ENCODE results near the gene SPO11. TPM values are rescaled to one million over a fixed set of nuclear protein-coding genes. Genes with fewer than 3 reads are reported as not detected.

The SPO11 gene
- total and polyA plus RNA-seq, 2 of the 13 experiments (the other 11 are each of a cell fraction or from before 2014, with no cell fraction given), result not detected

DNA sequence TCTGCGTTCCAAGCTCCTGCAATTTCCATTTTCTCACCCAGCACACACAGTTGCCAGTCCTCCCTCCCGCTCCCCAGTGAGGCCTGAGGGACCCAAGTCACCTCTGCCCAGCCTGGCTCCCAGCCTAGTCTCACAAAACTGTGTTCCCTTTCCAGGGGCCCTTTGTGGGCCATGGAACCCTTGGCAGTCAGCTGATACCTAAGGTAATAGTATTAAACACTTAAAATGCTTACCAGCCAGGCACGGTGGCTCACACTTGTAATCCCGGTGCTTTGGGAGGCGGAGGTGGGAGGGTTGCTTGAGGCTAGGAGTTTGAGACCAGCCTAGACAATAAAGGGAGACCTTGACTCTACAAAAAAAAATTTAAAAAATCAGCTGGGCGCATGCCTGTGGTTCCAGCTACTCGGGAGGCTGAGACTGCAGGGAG lies 58.4 kb downstream of the SPO11 start:
- DNase-seq (ENCODE audit: low spot score) (no peak), FAIRE-seq (no peak), ATAC-seq (no peak)
- in situ Hi-C loops (cut with HindIII; ENCODE audit: extremely low pct_ligation_motif_present, low pct_unique_long_range_greater_than_20kb) (loop anchor here (10.0 to 25.0 kb wide), 2 partner anchors 197 to 824 kb away; no protein-coding TSS in a partner anchor), intact Hi-C loops (cut with micrococcal nuclease; ENCODE audit: unreplicated experiment) (no loop called here)
- Histone ChIP-seq H3K4me3 (replicated peaks in 1 of 3; ENCODE audit: insufficient read depth in 1 of 3, low read depth in 2 of 3, low read length in 3 of 3) (no peak overlapping the region), H2AFZ (ENCODE audit: low read length) (no peak overlapping the region), H3K79me2 (ENCODE audit: insufficient read depth, low read length) (peaks cover 9% of the 10 kb centered on the region), H3K27me3 (ENCODE audit: control insufficient read depth in 1 of 2, insufficient read depth in 2 of 2, low read length in 2 of 2) (no peaks in the 10 kb centered on the region), H3K27ac (ENCODE audit: extremely low read length, insufficient read depth, low read length) (no peak overlapping the region), H3K36me3 (replicated peaks in 1 of 2; ENCODE audit: control insufficient read depth in 1 of 2, insufficient read depth in 2 of 2, low read length in 2 of 2) (peaks cover 0 to 1% of the 10 kb centered on the region in 2 experiments; a peak in 2 of 5 replicates), H3K4me2 (ENCODE audit: low read depth, low read length) (no peak overlapping the region), H3K9ac (ENCODE audit: insufficient read depth, low read depth, low read length) (no peak overlapping the region), H3K9me3 (ENCODE audit: low read length) (no peaks in the 10 kb centered on the region), H3K4me1 (ENCODE audit: insufficient read depth, low read length) (peaks cover 32% of the 10 kb centered on the region), H4K20me1 (ENCODE audit: insufficient read depth, low read length) (no peaks in the 10 kb centered on the region)
- ChIA-PET POLR2A (interaction anchor here (1.2 to 1.8 kb wide), 2 partner anchors 43 to 51 kb away, joined by 3 to 6 read pairs; no protein-coding TSS in a partner anchor), CTCF (ENCODE audit: low intra/inter-chr PET ratio, low total read pairs) (no interaction called here)
- TF ChIP-seq, protein P1, sequence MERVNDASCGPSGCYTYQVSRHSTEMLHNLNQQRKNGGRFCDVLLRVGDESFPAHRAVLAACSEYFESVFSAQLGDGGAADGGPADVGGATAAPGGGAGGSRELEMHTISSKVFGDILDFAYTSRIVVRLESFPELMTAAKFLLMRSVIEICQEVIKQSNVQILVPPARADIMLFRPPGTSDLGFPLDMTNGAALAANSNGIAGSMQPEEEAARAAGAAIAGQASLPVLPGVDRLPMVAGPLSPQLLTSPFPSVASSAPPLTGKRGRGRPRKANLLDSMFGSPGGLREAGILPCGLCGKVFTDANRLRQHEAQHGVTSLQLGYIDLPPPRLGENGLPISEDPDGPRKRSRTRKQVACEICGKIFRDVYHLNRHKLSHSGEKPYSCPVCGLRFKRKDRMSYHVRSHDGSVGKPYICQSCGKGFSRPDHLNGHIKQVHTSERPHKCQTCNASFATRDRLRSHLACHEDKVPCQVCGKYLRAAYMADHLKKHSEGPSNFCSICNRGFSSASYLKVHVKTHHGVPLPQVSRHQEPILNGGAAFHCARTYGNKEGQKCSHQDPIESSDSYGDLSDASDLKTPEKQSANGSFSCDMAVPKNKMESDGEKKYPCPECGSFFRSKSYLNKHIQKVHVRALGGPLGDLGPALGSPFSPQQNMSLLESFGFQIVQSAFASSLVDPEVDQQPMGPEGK (CRISPR knock-in tag; IDR thresholded peaks at IDR 0.05), result no peak
- no TSS peak for BruUV-seq (replicated peaks)
- 69% methylated on average over 7 of the region's 7 CpGs for WGBS (ENCODE audit: low lambda C conversion rate)

DNA sequence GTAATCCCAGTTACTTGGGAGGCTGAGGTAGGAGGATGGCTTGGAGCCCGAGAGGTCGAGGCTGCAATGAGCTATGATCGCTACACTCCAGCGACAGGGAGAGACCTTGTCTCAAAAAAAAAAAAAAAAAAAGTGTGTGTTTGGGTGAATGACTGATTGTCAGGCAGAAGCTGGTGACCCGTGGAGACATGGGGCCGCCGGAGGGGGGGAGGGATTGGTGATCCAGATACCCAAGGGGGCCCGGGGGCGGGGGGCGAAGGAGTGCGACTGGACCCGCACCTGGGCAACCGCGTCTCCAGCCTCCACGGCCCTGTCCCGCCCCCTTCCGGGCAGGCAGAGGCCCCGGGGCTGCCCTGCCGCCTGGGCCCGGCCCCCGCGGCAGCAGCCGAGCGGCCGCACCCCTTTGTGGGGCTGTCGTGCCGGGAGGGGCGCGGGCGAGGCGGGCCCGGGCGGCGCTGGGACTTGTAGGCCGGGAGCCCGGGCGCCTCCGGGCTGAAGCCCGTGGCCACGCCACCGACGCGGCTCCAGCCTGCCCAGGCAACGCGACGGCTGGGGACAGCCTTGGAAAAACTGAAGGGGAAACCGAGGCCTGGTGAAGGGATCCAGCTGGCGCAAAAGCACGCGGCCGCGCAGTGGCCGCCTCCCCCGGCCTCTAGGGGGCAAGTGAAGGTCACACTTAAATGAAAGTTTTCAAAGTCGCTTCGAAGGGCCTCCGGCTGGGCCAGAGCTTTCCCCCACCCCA lies 59.5 kb downstream of the SPO11 start:
- H3K4me2 ChIP-seq (ENCODE audit: low read depth, low read length), result peak overlapping the region; percentile 70
- H3K4me1 ChIP-seq (ENCODE audit: insufficient read depth, low read length), result peaks cover 37% of the 10 kb centered on the region
- in situ Hi-C loops (cut with HindIII; ENCODE audit: extremely low pct_ligation_motif_present, low pct_unique_long_range_greater_than_20kb), result loop anchor here (10.0 to 25.0 kb wide), 2 partner anchors 196 to 823 kb away; no protein-coding TSS in a partner anchor
- no peaks in the 10 kb centered on the region for H3K27me3 ChIP-seq (ENCODE audit: control insufficient read depth in 1 of 2, insufficient read depth in 2 of 2, low read length in 2 of 2)
- H3K9ac ChIP-seq (ENCODE audit: insufficient read depth, low read depth, low read length), result peak overlapping the region; percentile 67
- no TSS peak for BruUV-seq (replicated peaks)
- ATAC-seq (peak; percentile 76), FAIRE-seq (no peak), DNase-seq (ENCODE audit: low spot score) (peak; percentile 56)
- 65% methylated on average over 56 of the region's 57 CpGs for WGBS (ENCODE audit: low lambda C conversion rate)
- ChIA-PET CTCF (ENCODE audit: low intra/inter-chr PET ratio, low total read pairs) (interaction anchor here (1.6 kb wide), 1 partner anchor 106 kb away, joined by 3 read pairs; no protein-coding TSS in a partner anchor), POLR2A (interaction anchor here (0.7 to 1.8 kb wide), 5 partner anchors 10 to 50 kb away, joined by 3 to 6 read pairs (median 3); no protein-coding TSS in a partner anchor)
- H2AFZ ChIP-seq (ENCODE audit: low read length), result no peak overlapping the region
- peaks cover 0 to 13% of the 10 kb centered on the region in 2 experiments; a peak in 2 of 5 replicates for H3K36me3 ChIP-seq (replicated peaks in 1 of 2; ENCODE audit: control insufficient read depth in 1 of 2, insufficient read depth in 2 of 2, low read length in 2 of 2)
- no peaks in the 10 kb centered on the region for H4K20me1 ChIP-seq (ENCODE audit: insufficient read depth, low read length)
- H3K79me2 ChIP-seq (ENCODE audit: insufficient read depth, low read length), result peaks cover 12% of the 10 kb centered on the region
- no peaks in the 10 kb centered on the region for H3K9me3 ChIP-seq (ENCODE audit: low read length)
- peak overlapping the region; percentile 32 to 57 (median 40); a peak in 5 of 6 replicates for H3K4me3 ChIP-seq (replicated peaks in 1 of 3; ENCODE audit: insufficient read depth in 1 of 3, low read depth in 2 of 3, low read length in 3 of 3)
- intact Hi-C loops (cut with micrococcal nuclease; ENCODE audit: unreplicated experiment), result no loop called here
- peak overlapping the region; percentile 53 for H3K27ac ChIP-seq (ENCODE audit: extremely low read length, insufficient read depth, low read length)
- TF ChIP-seq, protein P2, sequence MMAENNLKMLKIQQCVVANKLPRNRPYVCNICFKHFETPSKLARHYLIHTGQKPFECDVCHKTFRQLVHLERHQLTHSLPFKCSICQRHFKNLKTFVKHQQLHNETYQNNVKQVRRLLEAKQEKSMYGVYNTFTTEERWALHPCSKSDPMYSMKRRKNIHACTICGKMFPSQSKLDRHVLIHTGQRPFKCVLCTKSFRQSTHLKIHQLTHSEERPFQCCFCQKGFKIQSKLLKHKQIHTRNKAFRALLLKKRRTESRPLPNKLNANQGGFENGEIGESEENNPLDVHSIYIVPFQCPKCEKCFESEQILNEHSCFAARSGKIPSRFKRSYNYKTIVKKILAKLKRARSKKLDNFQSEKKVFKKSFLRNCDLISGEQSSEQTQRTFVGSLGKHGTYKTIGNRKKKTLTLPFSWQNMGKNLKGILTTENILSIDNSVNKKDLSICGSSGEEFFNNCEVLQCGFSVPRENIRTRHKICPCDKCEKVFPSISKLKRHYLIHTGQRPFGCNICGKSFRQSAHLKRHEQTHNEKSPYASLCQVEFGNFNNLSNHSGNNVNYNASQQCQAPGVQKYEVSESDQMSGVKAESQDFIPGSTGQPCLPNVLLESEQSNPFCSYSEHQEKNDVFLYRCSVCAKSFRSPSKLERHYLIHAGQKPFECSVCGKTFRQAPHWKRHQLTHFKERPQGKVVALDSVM (CRISPR knock-in tag; IDR thresholded peaks at IDR 0.05), result peak; percentile 94
- TF ChIP-seq POLR2G (IDR thresholded peaks at IDR 0.05; ENCODE audit: low read depth, low read length) (peak; percentile 74), ZNF432 (CRISPR knock-in tag; IDR thresholded peaks at IDR 0.05; ENCODE audit: borderline replicate concordance) (no peak), MEIS1 (CRISPR knock-in tag; IDR thresholded peaks at IDR 0.05; ENCODE audit: borderline replicate concordance) (0 out of 2 replicates have a peak, but pooled peaks have one; percentile 16), SOX5 (CRISPR knock-in tag; IDR thresholded peaks at IDR 0.05; ENCODE audit: borderline replicate concordance) (no peak), U2AF1 (optimal IDR thresholded peaks at IDR 0.05; ENCODE audit: low read depth, low read length) (no peak), ZMYM3 (CRISPR knock-in tag; IDR thresholded peaks at IDR 0.05) (peak; percentile 55; the same call in 1 of the 2 replicates), BCL6 (CRISPR knock-in tag; IDR thresholded peaks at IDR 0.05) (no peak)
- TF ChIP-seq, protein P3, sequence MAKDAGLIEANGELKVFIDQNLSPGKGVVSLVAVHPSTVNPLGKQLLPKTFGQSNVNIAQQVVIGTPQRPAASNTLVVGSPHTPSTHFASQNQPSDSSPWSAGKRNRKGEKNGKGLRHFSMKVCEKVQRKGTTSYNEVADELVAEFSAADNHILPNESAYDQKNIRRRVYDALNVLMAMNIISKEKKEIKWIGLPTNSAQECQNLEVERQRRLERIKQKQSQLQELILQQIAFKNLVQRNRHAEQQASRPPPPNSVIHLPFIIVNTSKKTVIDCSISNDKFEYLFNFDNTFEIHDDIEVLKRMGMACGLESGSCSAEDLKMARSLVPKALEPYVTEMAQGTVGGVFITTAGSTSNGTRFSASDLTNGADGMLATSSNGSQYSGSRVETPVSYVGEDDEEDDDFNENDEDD (CRISPR knock-in tag; IDR thresholded peaks at IDR 0.05; ENCODE audit: borderline replicate concordance), result 0 out of 2 replicates have a peak, but pooled peaks have one; percentile 11
